Measurements from ENCODE around the gene KRT2.

Gene KRT2

GRCh38 chr12:52643233-52644077, 8.6 kb downstream of the KRT2 start:
- no peak for DNase-seq (ENCODE audit: low read depth in 2 of 3, low spot score in 2 of 3)

- no peak for DNase-seq (ENCODE audit: low read depth in 2 of 3, low spot score in 2 of 3)
Measured at GRCh38 chr12:52641468-52641867, 10.5 kb downstream of the KRT2 start.

- no peak for DNase-seq (ENCODE audit: low read depth in 2 of 3, low spot score in 2 of 3)
Measured at GRCh38 chr12:52637299-52637698, 14.7 kb downstream of the KRT2 start.

GRCh38 chr12:52636592-52637258, 15.3 kb downstream of the KRT2 start:
- DNase-seq (ENCODE audit: low read depth in 2 of 3, low spot score in 2 of 3) = no peak

GRCh38 chr12:52636189-52636588, 15.8 kb downstream of the KRT2 start:
- no peak for DNase-seq (ENCODE audit: low read depth in 2 of 3, low spot score in 2 of 3)

- DNase-seq (ENCODE audit: low read depth in 2 of 3, low spot score in 2 of 3) = no peak
Measured at GRCh38 chr12:52634266-52635056, 17.6 kb downstream of the KRT2 start.

- DNase-seq (ENCODE audit: low read depth in 2 of 3, low spot score in 2 of 3) = no peak
Measured at GRCh38 chr12:52633383-52633782, 18.6 kb downstream of the KRT2 start.

- no peak for DNase-seq (ENCODE audit: low read depth in 2 of 3, low spot score in 2 of 3)
Measured at GRCh38 chr12:52632656-52633055, 19.4 kb downstream of the KRT2 start.

GRCh38 chr12:52631676-52632459, 20.1 kb downstream of the KRT2 start:
- no peak for DNase-seq (ENCODE audit: low read depth in 2 of 3, low spot score in 2 of 3)

- no peak for DNase-seq (ENCODE audit: low read depth in 2 of 3, low spot score in 2 of 3)
Measured at GRCh38 chr12:52631264-52631663, 20.7 kb downstream of the KRT2 start.

- DNase-seq (ENCODE audit: low read depth in 2 of 3, low spot score in 2 of 3) = no peak
Measured at GRCh38 chr12:52630599-52631200, 21.3 kb downstream of the KRT2 start.

- no peak for DNase-seq (ENCODE audit: low read depth in 2 of 3, low spot score in 2 of 3)
Measured at GRCh38 chr12:52630008-52630500, 22.0 kb downstream of the KRT2 start.

- no peak for DNase-seq (ENCODE audit: low read depth in 2 of 3, low spot score in 2 of 3)
Measured at GRCh38 chr12:52629281-52630007, 22.6 kb downstream of the KRT2 start.

- DNase-seq (ENCODE audit: low read depth in 2 of 3, low spot score in 2 of 3) = no peak
Measured at GRCh38 chr12:52628841-52629240, 23.2 kb downstream of the KRT2 start.

GRCh38 chr12:52628111-52628507, 23.9 kb downstream of the KRT2 start:
- no peak for DNase-seq (ENCODE audit: low read depth in 2 of 3, low spot score in 2 of 3)

- DNase-seq (ENCODE audit: low read depth in 2 of 3, low spot score in 2 of 3) = no peak
Measured at GRCh38 chr12:52627395-52628110, 24.5 kb downstream of the KRT2 start.

- DNase-seq (ENCODE audit: low read depth in 2 of 3, low spot score in 2 of 3) = no peak
Measured at GRCh38 chr12:52622349-52622748, 29.7 kb downstream of the KRT2 start.

- DNase-seq (ENCODE audit: low read depth in 2 of 3, low spot score in 2 of 3) = no peak
Measured at GRCh38 chr12:52618866-52619265, 33.1 kb downstream of the KRT2 start.

- DNase-seq (ENCODE audit: low read depth in 2 of 3, low spot score in 2 of 3) = no peak
Measured at GRCh38 chr12:52618216-52618615, 33.8 kb downstream of the KRT2 start, which contains the start of gene KRT73. Gene KRT73, minus strand, starts transcription at chr12:52618559. Its CDS starts 35 bp downstream, at chr12:52618524.

Measured in activated CD8-positive, alpha-beta memory T cell treated with anti-CD3 and anti-CD28 coated beads for 48 hours (primary cell).